Hepatocyte (in vitro differentiated cells): Measurements from ENCODE around the gene CANX.

Experiments
- CTCF ChIP-seq: fragments of 200-600 bp; sonication (generic); IDR thresholded peaks from 2 replicates; pipeline ENCODE4 v1.5.1; 2016; ENCODE audit warnings: antibody characterized with exemption, mild to moderate bottlenecking; ENCODE audit not compliant: poor library complexity
- EZH2 ChIP-seq: fragments of 200-600 bp; sonication (generic); IDR thresholded peaks from 2 replicates; pipeline ENCODE4 v1.6.1; 2016; ENCODE audit warnings: antibody characterized with exemption, mild to moderate bottlenecking, borderline replicate concordance

DNA sequence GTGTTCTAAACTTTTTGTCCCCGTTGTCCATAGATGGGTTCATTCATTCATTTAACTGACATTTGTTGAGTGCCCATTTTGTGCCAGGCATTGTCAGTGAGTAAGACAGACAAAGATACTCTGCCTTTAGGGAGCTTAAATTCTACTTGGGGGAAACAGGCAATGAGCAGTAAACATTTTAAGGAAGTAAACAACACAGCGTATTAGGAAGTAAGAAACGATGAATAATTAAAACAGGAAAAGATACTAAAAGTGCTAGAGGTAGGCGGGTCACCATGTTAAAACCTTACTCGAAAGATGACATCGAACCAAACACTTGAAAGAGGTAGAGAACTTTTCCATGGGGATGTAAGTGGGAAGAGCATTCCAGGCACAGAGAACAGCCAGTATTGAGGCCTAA is 28.3 kb downstream of the CANX start:
- TF ChIP-seq CTCF = no peak
- TF ChIP-seq EZH2 = no peak
